NT2/D1 (cell line): ENCODE measurements around the gene GPR18.

Experiments used
- SUZ12 ChIP-seq: IDR thresholded peaks from 2 replicates; pipeline ENCODE4 v1.6.1; 2011; ENCODE audit not compliant: insufficient read length, insufficient read depth; ENCODE audit errors: extremely low read depth
- ZNF274 ChIP-seq: IDR thresholded peaks from 2 replicates; pipeline ENCODE4 v1.6.1; 2011; ENCODE audit warnings: mild to moderate bottlenecking, low read depth, low read length

DNA sequence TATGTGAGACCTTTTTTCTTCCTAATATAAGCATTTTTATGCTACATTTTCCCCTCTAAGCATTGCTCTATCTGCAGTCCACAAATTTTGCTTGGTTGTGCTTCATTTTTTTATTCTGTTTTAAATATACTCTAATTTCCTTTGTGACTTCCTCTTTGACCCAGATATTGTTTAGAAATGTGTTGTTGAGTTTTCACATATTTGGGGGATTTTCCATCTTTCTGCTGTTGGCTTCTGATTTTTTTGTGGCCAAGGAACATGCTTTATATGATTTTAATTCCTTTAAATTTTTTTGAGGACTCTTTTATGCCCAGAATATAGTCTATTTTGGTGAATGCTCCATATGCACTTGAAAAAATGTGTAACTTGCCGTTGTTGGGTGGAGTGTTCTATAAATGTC, 34.6 kb downstream of the GPR18 start:
- TF ChIP-seq SUZ12 = no peak
- no peak for TF ChIP-seq ZNF274
